Forelimb muscle (tissue), 1 donor: ENCODE data around the gene GINM1. TPM values are rescaled to one million over a fixed set of nuclear protein-coding genes. Genes with fewer than 3 reads are reported as not detected.

ENCODE experiments used
- DNase-seq: peaks from one replicate; pipeline ENCODE4 v3.0.0-alpha.2; 2013; ENCODE audit warnings: low read depth
- polyA plus RNA-seq: library from polyadenylated mRNA; unstranded; fragments of 120-200 nt; gene quantifications from one replicate; pipeline ENCODE4 v1.2.1, GENCODE V29; 2013; ENCODE audit not compliant: insufficient read length

Gene GINM1
- polyA plus RNA-seq, 1 donor: 42.0 TPM

GRCh38 chr6:149592983-149593382 is 26.8 kb downstream of the GINM1 start:
- no peak for DNase-seq

GRCh38 chr6:149593408-149593807 is 27.2 kb downstream of the GINM1 start:
- no peak for DNase-seq

GRCh38 chr6:149600508-149600907 is 34.3 kb downstream of the GINM1 start:
- no peak for DNase-seq

- DNase-seq: no peak
These were observed 42.3 kb downstream of the GINM1 start for GRCh38 chr6:149608381-149608982.

- DNase-seq: no peak
These were observed 48.2 kb downstream of the GINM1 start for GRCh38 chr6:149614337-149614736.

GRCh38 chr6:149615805-149616204 is 49.6 kb downstream of the GINM1 start:
- DNase-seq: no peak

- DNase-seq: no peak
These were observed 61.5 kb downstream of the GINM1 start for GRCh38 chr6:149627672-149628071.

- DNase-seq: no peak
These were observed 62.8 kb downstream of the GINM1 start for GRCh38 chr6:149628875-149629510.

GRCh38 chr6:149634315-149634714 is 68.1 kb downstream of the GINM1 start:
- no peak for DNase-seq

- DNase-seq: no peak
These were observed 69.9 kb downstream of the GINM1 start for GRCh38 chr6:149636124-149636523.

Other genes with a start within 250 kb of the GINM1 start
- gene TAB2, start 248.7 kb upstream of the GINM1 start, polyA plus RNA-seq: 54.6 TPM
- 0.53 TPM for gene SUMO4, start 166.1 kb upstream of the GINM1 start, polyA plus RNA-seq
- 0.35 TPM for gene ZC3H12D, start 81.4 kb upstream of the GINM1 start, polyA plus RNA-seq
- 28.9 TPM for gene PPIL4, start 20.3 kb upstream of the GINM1 start, polyA plus RNA-seq
- gene KATNA1, start 82.3 kb downstream of the GINM1 start, polyA plus RNA-seq: 23.0 TPM
- gene LATS1, start 151.7 kb downstream of the GINM1 start, polyA plus RNA-seq: 16.6 TPM
- 23.8 TPM for gene NUP43, start 180.2 kb downstream of the GINM1 start, polyA plus RNA-seq
- gene PCMT1, start 183.4 kb downstream of the GINM1 start, polyA plus RNA-seq: 72.0 TPM